Measurements from ENCODE around the gene DNAJC5.
"Not testable (repeated sequence)": the region's sequence is repeated elsewhere in the genome, so short reads cannot be mapped to it uniquely, and the experiment has no call there.

The DNAJC5 gene

GRCh38 chr20:63861365-63861934, 33.5 kb upstream of the DNAJC5 start, which contains the start of gene ABHD16B:
Gene ABHD16B (plus strand): TSS chr20:63861498. CDS start chr20:63861541, 43 bp downstream.
- no peak for DNase-seq (ENCODE audit: low spot score)

- DNase-seq (ENCODE audit: low spot score) = no peak
These were observed 32.7 kb upstream of the DNAJC5 start for GRCh38 chr20:63861981-63862901.

GRCh38 chr20:63863021-63863797, 31.7 kb upstream of the DNAJC5 start:
- DNase-seq (ENCODE audit: low spot score) = no peak

GRCh38 chr20:63863798-63864544, 31.0 kb upstream of the DNAJC5 start:
- peak; percentile 88 for DNase-seq (ENCODE audit: low spot score)

- no peak for DNase-seq (ENCODE audit: low spot score)
These were observed 30.4 kb upstream of the DNAJC5 start for GRCh38 chr20:63864545-63864977.

GRCh38 chr20:63864978-63865640, 29.8 kb upstream of the DNAJC5 start, which contains the start of gene TPD52L2:
Gene TPD52L2 (plus strand): TSS chr20:63865270. CDS start chr20:63865366, 96 bp downstream.
- peak; percentile 95 for DNase-seq (ENCODE audit: low spot score)

GRCh38 chr20:63867042-63867441, 27.9 kb upstream of the DNAJC5 start:
- DNase-seq (ENCODE audit: low spot score) = not testable (repeated sequence)

GRCh38 chr20:63868264-63868663, 26.7 kb upstream of the DNAJC5 start:
- DNase-seq (ENCODE audit: low spot score) = no peak

- DNase-seq (ENCODE audit: low spot score) = peak; percentile 97
These were observed 21.4 kb upstream of the DNAJC5 start for GRCh38 chr20:63873477-63873971.

- not testable (repeated sequence) for DNase-seq (ENCODE audit: low spot score)
These were observed 20.7 kb upstream of the DNAJC5 start for GRCh38 chr20:63874241-63874640.

GRCh38 chr20:63876489-63877036, 18.4 kb upstream of the DNAJC5 start:
- DNase-seq (ENCODE audit: low spot score) = no peak

GRCh38 chr20:63877755-63878470, 17.0 kb upstream of the DNAJC5 start:
- DNase-seq (ENCODE audit: low spot score) = no peak

GRCh38 chr20:63878899-63879663, 15.8 kb upstream of the DNAJC5 start:
- no peak for DNase-seq (ENCODE audit: low spot score)

- not testable (repeated sequence) for DNase-seq (ENCODE audit: low spot score)
These were observed 14.0 kb upstream of the DNAJC5 start for GRCh38 chr20:63880901-63881300.

GRCh38 chr20:63881451-63882226, 13.3 kb upstream of the DNAJC5 start:
- DNase-seq (ENCODE audit: low spot score) = no peak

GRCh38 chr20:63882257-63883200, 12.4 kb upstream of the DNAJC5 start:
- no peak for DNase-seq (ENCODE audit: low spot score)

- no peak for DNase-seq (ENCODE audit: low spot score)
These were observed 11.7 kb upstream of the DNAJC5 start for GRCh38 chr20:63883201-63883593.
